Measurements from ENCODE around the gene LCT.

DNA sequence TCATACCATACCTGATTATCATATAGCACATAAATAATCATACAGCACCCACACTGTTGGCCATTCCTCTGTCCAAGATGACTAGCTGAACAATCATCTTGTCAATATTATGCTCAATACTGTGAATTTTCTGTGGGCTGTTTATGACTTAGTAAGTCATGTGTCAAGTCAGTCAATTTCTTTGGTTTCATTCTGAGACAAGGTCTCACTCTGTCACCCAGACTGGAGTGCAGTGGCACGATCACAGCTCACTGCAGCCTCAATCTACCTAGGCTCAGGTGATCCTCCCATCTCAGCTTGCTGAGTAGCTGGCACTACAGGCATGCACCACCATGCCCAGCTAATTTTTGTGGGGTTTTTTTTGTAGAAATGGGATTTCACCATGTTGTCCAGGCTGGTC, 33.6 kb upstream of the LCT start:
- TF ChIP-seq, protein P1, sequence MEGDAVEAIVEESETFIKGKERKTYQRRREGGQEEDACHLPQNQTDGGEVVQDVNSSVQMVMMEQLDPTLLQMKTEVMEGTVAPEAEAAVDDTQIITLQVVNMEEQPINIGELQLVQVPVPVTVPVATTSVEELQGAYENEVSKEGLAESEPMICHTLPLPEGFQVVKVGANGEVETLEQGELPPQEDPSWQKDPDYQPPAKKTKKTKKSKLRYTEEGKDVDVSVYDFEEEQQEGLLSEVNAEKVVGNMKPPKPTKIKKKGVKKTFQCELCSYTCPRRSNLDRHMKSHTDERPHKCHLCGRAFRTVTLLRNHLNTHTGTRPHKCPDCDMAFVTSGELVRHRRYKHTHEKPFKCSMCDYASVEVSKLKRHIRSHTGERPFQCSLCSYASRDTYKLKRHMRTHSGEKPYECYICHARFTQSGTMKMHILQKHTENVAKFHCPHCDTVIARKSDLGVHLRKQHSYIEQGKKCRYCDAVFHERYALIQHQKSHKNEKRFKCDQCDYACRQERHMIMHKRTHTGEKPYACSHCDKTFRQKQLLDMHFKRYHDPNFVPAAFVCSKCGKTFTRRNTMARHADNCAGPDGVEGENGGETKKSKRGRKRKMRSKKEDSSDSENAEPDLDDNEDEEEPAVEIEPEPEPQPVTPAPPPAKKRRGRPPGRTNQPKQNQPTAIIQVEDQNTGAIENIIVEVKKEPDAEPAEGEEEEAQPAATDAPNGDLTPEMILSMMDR (IDR thresholded peaks at IDR 0.05; ENCODE audit: insufficient read depth, low read length, poor library complexity, severe bottlenecking), result no peak
- TF ChIP-seq EZH2phosphoT487 (conservative IDR thresholded peaks at IDR 0.05; ENCODE audit: low read length), result no peak

Data from SU-DHL-6 (cell line).